Measurements from ENCODE around the gene EGLN3.

Gene EGLN3

GRCh38 chr14:33902363-33902762 is 48.5 kb downstream of the EGLN3 start:
- no peak overlapping the region for H3K27ac ChIP-seq
- TF ChIP-seq, protein P1, sequence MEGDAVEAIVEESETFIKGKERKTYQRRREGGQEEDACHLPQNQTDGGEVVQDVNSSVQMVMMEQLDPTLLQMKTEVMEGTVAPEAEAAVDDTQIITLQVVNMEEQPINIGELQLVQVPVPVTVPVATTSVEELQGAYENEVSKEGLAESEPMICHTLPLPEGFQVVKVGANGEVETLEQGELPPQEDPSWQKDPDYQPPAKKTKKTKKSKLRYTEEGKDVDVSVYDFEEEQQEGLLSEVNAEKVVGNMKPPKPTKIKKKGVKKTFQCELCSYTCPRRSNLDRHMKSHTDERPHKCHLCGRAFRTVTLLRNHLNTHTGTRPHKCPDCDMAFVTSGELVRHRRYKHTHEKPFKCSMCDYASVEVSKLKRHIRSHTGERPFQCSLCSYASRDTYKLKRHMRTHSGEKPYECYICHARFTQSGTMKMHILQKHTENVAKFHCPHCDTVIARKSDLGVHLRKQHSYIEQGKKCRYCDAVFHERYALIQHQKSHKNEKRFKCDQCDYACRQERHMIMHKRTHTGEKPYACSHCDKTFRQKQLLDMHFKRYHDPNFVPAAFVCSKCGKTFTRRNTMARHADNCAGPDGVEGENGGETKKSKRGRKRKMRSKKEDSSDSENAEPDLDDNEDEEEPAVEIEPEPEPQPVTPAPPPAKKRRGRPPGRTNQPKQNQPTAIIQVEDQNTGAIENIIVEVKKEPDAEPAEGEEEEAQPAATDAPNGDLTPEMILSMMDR (conservative IDR thresholded peaks at IDR 0.05; ENCODE audit: low read depth), result no peak
- ChIA-PET CTCF (no interaction called here), POLR2A (ENCODE audit: low non-redundant PET) (no interaction called here)
- DNase-seq (ENCODE audit: low spot score), result no peak

DNA sequence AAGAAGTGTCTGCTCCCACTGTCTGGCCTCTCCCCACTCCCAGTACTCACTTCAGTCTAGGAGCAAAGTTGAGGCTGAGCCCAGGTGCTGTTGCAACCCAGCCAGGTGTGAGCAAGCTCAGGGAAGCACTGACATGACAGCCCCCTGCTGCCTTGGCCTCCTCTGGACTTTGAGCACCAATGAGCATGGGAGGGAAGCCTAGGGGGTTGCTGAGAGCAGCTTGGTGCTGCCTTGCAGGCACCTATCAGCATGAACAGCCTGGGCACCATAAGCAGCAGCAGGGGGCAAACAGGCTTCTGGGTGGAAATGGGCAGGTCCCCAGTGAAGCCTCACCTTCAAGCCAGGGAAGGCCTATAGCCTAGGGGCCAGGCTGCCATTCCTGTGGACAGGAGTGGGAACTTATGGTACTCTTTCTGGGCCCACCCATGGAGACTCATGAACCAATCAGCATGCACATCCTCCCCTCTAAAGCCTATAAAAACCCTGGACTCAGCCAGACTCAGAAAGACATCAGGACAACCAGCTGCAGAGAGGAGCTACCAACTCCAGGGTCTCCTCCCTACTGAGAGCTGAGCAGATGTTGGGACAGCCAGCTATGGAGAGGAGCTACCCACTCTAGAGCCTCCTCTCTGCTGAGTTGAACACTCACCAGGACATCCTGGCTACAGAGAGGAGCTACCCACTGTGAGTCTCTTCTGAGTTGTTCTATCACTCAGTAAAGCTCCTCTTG is 49.3 kb downstream of the EGLN3 start:
- DNase-seq (ENCODE audit: low spot score), result no peak
- CTCF ChIA-PET, result interaction anchor here (0.6 kb wide), 1 partner anchor 321 kb away, joined by 5 read pairs; no protein-coding TSS in a partner anchor
- POLR2A ChIA-PET (ENCODE audit: low non-redundant PET), result interaction anchor here (0.7 kb wide), 1 partner anchor 61 kb away, joined by 3 read pairs; no protein-coding TSS in a partner anchor
- H3K27ac ChIP-seq, result no peak overlapping the region
- TF ChIP-seq, protein P1 (conservative IDR thresholded peaks at IDR 0.05; ENCODE audit: low read depth), result no peak

DNA sequence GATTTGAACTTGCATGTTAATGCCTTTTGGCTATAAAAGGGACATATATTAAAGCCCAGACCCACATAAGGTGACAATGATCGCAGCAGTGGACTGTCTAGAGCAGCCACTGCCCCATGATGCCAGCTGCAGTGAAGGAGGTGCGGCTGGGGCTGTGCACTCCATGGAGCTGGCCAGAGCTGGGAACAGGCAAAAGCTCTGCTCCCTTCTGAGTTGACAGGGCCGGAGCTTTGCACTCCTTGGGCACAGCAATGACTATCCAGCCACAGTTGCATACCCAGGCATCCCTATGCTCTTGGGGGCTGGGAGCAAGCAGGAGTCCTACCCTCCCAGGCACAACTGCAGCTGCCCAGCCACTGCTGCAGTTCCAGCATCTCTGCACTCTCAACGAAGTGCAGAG is 50.2 kb downstream of the EGLN3 start:
- no peak for DNase-seq (ENCODE audit: low spot score)
- H3K27ac ChIP-seq, result no peak overlapping the region
- TF ChIP-seq, protein P1 (conservative IDR thresholded peaks at IDR 0.05; ENCODE audit: low read depth), result no peak
- ChIA-PET CTCF (no interaction called here), POLR2A (ENCODE audit: low non-redundant PET) (interaction anchor here (0.7 kb wide), 1 partner anchor 60 kb away, joined by 3 read pairs; no protein-coding TSS in a partner anchor)

GRCh38 chr14:33899723-33900341 is 51.0 kb downstream of the EGLN3 start:
- DNase-seq (ENCODE audit: low spot score), result no peak
- no peak overlapping the region for H3K27ac ChIP-seq
- TF ChIP-seq, protein P1 (conservative IDR thresholded peaks at IDR 0.05; ENCODE audit: low read depth), result no peak
- ChIA-PET CTCF (interaction anchor here (0.6 to 0.7 kb wide), 3 partner anchors 61 to 1559 kb away, joined by 3 to 5 read pairs (median 3); no protein-coding TSS in a partner anchor), POLR2A (ENCODE audit: low non-redundant PET) (no interaction called here)

GRCh38 chr14:33897878-33898535 is 52.9 kb downstream of the EGLN3 start:
- TF ChIP-seq, protein P1 (conservative IDR thresholded peaks at IDR 0.05; ENCODE audit: low read depth), result no peak
- CTCF ChIA-PET, result interaction anchor here (0.6 to 0.7 kb wide), 2 partner anchors 79 to 202 kb away, joined by 3 to 8 read pairs; no protein-coding TSS in a partner anchor
- POLR2A ChIA-PET (ENCODE audit: low non-redundant PET), result no interaction called here
- DNase-seq (ENCODE audit: low spot score), result no peak
- no peak overlapping the region for H3K27ac ChIP-seq

DNA sequence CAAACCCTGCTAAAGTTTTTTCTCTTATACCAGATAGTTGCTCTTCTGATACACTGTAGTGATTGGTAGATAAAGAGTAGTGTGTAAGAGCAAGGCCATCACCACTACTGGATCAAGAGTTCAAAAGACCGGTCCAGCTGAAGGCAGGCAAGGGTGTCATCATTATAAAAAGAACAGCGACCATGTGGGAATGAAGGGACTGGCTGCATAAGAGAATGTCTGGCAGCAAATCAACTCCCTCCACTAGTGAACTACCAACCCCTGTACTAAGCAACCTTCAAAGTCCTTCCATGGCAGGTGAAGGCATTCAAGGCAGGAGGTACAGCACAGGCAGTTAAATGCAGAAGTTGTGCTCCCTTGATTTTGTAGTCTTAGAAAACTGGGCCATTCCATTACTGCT is 53.5 kb downstream of the EGLN3 start:
- CTCF ChIA-PET, result interaction anchor here (0.6 kb wide), 1 partner anchor 80 kb away, joined by 3 read pairs; no protein-coding TSS in a partner anchor
- POLR2A ChIA-PET (ENCODE audit: low non-redundant PET), result no interaction called here
- no peak overlapping the region for H3K27ac ChIP-seq
- no peak for DNase-seq (ENCODE audit: low spot score)
- TF ChIP-seq, protein P1 (conservative IDR thresholded peaks at IDR 0.05; ENCODE audit: low read depth), result no peak

Data from RWPE1 (cell line).